ENCODE results near the gene BORCS8. TPM values are rescaled to one million over a fixed set of nuclear protein-coding genes. Genes with fewer than 3 reads are reported as not detected.

Gene BORCS8
- total and polyA plus RNA-seq, 2 of the 13 experiments (the other 11 are each of a cell fraction or from before 2014, with no cell fraction given): 9.6 to 13.3 TPM

DNA sequence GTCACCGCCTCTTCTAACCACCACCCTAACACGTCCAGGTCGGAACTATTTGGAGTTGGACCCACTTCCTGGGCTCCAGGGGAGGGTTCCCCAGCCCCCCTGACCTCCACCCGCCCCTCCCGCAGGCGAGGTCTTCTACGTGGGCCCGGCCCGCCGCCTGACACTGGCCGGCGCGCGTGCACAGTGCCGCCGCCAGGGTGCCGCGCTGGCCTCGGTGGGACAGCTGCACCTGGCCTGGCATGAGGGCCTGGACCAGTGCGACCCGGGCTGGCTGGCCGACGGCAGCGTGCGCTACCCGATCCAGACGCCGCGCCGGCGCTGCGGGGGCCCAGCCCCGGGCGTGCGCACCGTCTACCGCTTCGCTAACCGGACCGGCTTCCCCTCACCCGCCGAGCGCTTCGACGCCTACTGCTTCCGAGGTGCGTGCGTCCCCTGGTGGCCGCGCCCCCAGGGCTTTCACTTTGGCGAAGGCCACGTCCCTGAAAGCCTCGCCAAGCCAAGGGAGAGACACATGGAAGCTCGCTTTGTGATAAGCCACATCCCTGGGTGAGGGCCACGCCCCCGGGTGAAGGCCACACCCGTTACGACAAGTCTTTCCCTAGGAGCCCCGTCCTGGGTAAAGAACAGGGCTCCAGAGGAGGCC is 33.0 kb upstream of the BORCS8 start (continued):
- TF ChIP-seq ZBTB10 (CRISPR knock-in tag; IDR thresholded peaks at IDR 0.05; ENCODE audit: borderline replicate concordance) (no peak), ZFAT (CRISPR knock-in tag; conservative IDR thresholded peaks at IDR 0.05) (no peak), ZNF33B (CRISPR knock-in tag; IDR thresholded peaks at IDR 0.05) (no peak), ZNF619 (CRISPR knock-in tag; IDR thresholded peaks at IDR 0.05) (no peak; the same call in 1 of the 2 replicates), MYC (CRISPR knock-in tag; IDR thresholded peaks at IDR 0.05; ENCODE audit: borderline replicate concordance) (peak; percentile 65; the same call in 1 of the 2 replicates), STAG1 (CRISPR knock-in tag; IDR thresholded peaks at IDR 0.05) (peak; percentile 74), CEBPB (IDR thresholded peaks at IDR 0.05; ENCODE audit: borderline replicate concordance, low read depth, low read length) (no peak), ZBTB14 (CRISPR knock-in tag; IDR thresholded peaks at IDR 0.05) (peak; percentile 79), ZMAT3 (CRISPR knock-in tag; conservative IDR thresholded peaks at IDR 0.05) (no peak), AKNA (CRISPR knock-in tag; IDR thresholded peaks at IDR 0.05; ENCODE audit: borderline replicate concordance) (no peak), MTF2 (CRISPR knock-in tag; IDR thresholded peaks at IDR 0.05; ENCODE audit: borderline replicate concordance) (peak; percentile 76; the same call in 1 of the 2 replicates), YEATS4 (CRISPR knock-in tag; IDR thresholded peaks at IDR 0.05; ENCODE audit: borderline replicate concordance) (peak; percentile 56), ZNF136 (CRISPR knock-in tag; IDR thresholded peaks at IDR 0.05; ENCODE audit: low read depth) (no peak), NR1H2 (CRISPR knock-in tag; IDR thresholded peaks at IDR 0.05; ENCODE audit: borderline replicate concordance, low read depth) (peak; percentile 58; the same call in 1 of the 2 replicates)
- TF ChIP-seq, protein P1, sequence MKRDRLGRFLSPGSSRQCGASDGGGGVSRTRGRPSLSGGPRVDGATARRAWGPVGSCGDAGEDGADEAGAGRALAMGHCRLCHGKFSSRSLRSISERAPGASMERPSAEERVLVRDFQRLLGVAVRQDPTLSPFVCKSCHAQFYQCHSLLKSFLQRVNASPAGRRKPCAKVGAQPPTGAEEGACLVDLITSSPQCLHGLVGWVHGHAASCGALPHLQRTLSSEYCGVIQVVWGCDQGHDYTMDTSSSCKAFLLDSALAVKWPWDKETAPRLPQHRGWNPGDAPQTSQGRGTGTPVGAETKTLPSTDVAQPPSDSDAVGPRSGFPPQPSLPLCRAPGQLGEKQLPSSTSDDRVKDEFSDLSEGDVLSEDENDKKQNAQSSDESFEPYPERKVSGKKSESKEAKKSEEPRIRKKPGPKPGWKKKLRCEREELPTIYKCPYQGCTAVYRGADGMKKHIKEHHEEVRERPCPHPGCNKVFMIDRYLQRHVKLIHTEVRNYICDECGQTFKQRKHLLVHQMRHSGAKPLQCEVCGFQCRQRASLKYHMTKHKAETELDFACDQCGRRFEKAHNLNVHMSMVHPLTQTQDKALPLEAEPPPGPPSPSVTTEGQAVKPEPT (CRISPR knock-in tag; IDR thresholded peaks at IDR 0.05; ENCODE audit: low read depth): peak; percentile 80
- TF ChIP-seq, protein P2, sequence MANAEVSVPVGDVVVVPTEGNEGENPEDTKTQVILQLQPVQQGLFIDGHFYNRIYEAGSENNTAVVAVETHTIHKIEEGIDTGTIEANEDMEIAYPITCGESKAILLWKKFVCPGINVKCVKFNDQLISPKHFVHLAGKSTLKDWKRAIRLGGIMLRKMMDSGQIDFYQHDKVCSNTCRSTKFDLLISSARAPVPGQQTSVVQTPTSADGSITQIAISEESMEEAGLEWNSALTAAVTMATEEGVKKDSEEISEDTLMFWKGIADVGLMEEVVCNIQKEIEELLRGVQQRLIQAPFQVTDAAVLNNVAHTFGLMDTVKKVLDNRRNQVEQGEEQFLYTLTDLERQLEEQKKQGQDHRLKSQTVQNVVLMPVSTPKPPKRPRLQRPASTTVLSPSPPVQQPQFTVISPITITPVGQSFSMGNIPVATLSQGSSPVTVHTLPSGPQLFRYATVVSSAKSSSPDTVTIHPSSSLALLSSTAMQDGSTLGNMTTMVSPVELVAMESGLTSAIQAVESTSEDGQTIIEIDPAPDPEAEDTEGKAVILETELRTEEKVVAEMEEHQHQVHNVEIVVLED (CRISPR knock-in tag; IDR thresholded peaks at IDR 0.05; ENCODE audit: borderline replicate concordance): peak; percentile 31; the same call in 1 of the 2 replicates
